CD14-positive monocyte (primary cell): Measurements from ENCODE around the gene TNFRSF9. TPM values are rescaled to one million over a fixed set of nuclear protein-coding genes. Genes with fewer than 3 reads are reported as not detected.

Source experiments
- DNase-seq, 3 donors: peaks; one replicate each; pipeline ENCODE4 v3.0.0-alpha.2; 2011 to 2022
- H2AFZ ChIP-seq: 2 replicates; pipeline ENCODE4 v1.6.0; 2012; ENCODE audit warnings: mild to moderate bottlenecking, low read depth, low read length, inconsistent platforms; ENCODE audit not compliant: insufficient read depth, poor library complexity, severe bottlenecking
- H3K27ac ChIP-seq, 2 donors: 1 replicate in 1 of 2; 2 replicates in 1 of 2; pipeline ENCODE4 v1.5.1; 2012 to 2013; ENCODE audit warnings: low read length in 2 of 2, control low read depth in 1 of 2, inconsistent platforms in 1 of 2, low read depth in 1 of 2, mild to moderate bottlenecking in 1 of 2
- H3K27me3 ChIP-seq, 2 donors: one replicate each; pipeline versions ENCODE4 v1.6.0 to v1.6.1; 2011 to 2013; ENCODE audit warnings: low read length in 2 of 2; ENCODE audit not compliant: control insufficient read depth in 2 of 2, insufficient read depth in 2 of 2
- H3K36me3 ChIP-seq, 2 donors: replicated peaks in 1 of 2; 1 replicate in 1 of 2; 2 replicates in 1 of 2; pipeline versions ENCODE4 v1.5.1 to v1.6.1; 2012 to 2013; ENCODE audit warnings: low read length in 2 of 2, control low read depth in 1 of 2, inconsistent platforms in 1 of 2, mild to moderate bottlenecking in 1 of 2; ENCODE audit not compliant: insufficient read depth in 2 of 2, control insufficient read depth in 1 of 2
- H3K4me1 ChIP-seq, 2 donors: 1 replicate in 1 of 2; 2 replicates in 1 of 2; pipeline versions ENCODE4 v1.5.1 to v1.6.1; 2012 to 2013; ENCODE audit warnings: low read length in 2 of 2, control low read depth in 1 of 2, inconsistent platforms in 1 of 2, mild to moderate bottlenecking in 1 of 2, moderate library complexity in 1 of 2; ENCODE audit not compliant: insufficient read depth in 2 of 2, control insufficient read depth in 1 of 2
- H3K4me2 ChIP-seq: replicated peaks from 2 replicates; pipeline ENCODE3; 2012; ENCODE audit warnings: low read length, moderate library complexity, mild to moderate bottlenecking; ENCODE audit not compliant: poor library complexity, severe bottlenecking; ENCODE audit errors: extremely low read depth
- H3K4me3 ChIP-seq, 3 experiments: fragments of 200-600 bp in 1 of 3; sonication (generic) in 1 of 3; replicated peaks in 1 of 3; 1 replicate in 2 of 3; 2 replicates in 1 of 3; pipeline ENCODE4 v1.5.1; 2011 to 2013; ENCODE audit warnings: low read length in 3 of 3, mild to moderate bottlenecking in 3 of 3, control low read depth in 2 of 3, low read depth in 2 of 3, inconsistent platforms in 1 of 3, moderate library complexity in 1 of 3
- H3K79me2 ChIP-seq: 2 replicates; pipeline ENCODE4 v1.6.0; 2012; ENCODE audit warnings: mild to moderate bottlenecking, control low read depth, inconsistent platforms, low read length, moderate library complexity; ENCODE audit not compliant: insufficient read depth
- H3K9ac ChIP-seq: 2 replicates; pipeline ENCODE4 v1.6.0; 2017; ENCODE audit warnings: low read length, mild to moderate bottlenecking; ENCODE audit not compliant: insufficient read depth, poor library complexity, severe bottlenecking
- H3K9me3 ChIP-seq, 2 donors: replicated peaks in 1 of 2; 1 replicate in 1 of 2; 2 replicates in 1 of 2; pipeline versions ENCODE4 v1.5.1 to v1.6.1; 2012 to 2013; ENCODE audit warnings: low read length in 2 of 2, control low read depth in 1 of 2; ENCODE audit not compliant: control insufficient read depth in 1 of 2, insufficient read depth in 1 of 2
- H4K20me1 ChIP-seq: 2 replicates; pipeline ENCODE4 v1.6.0; 2012; ENCODE audit warnings: mild to moderate bottlenecking, low read length, control low read depth, moderate library complexity; ENCODE audit not compliant: insufficient read depth
- H3K27ac Mint-ChIP-seq, 7 donors: one replicate each; pipeline ENCODE4 v1.8.0; 2020; ENCODE audit warnings: mild to moderate bottlenecking in 7 of 7, mixed read lengths in 7 of 7, moderate library complexity in 6 of 7, inconsistent platforms in 2 of 7
- H3K27me3 Mint-ChIP-seq, 3 donors: one replicate each; pipeline ENCODE4 v1.8.0; 2021 to 2022; ENCODE audit warnings: low read depth in 3 of 3, mild to moderate bottlenecking in 3 of 3, mixed read lengths in 3 of 3, moderate library complexity in 3 of 3, inconsistent platforms in 1 of 3
- H3K36me3 Mint-ChIP-seq, 2 donors: one replicate each; pipeline ENCODE4 v1.8.0; 2020; ENCODE audit warnings: mixed read lengths in 2 of 2, inconsistent platforms in 1 of 2, mild to moderate bottlenecking in 1 of 2
- H3K4me1 Mint-ChIP-seq: one replicate; pipeline ENCODE4 v1.8.0; 2020; ENCODE audit warnings: mild to moderate bottlenecking, mixed read lengths
- H3K4me3 Mint-ChIP-seq, 2 donors: one replicate each; pipeline ENCODE4 v1.8.0; 2020; ENCODE audit warnings: mild to moderate bottlenecking in 2 of 2, mixed read lengths in 2 of 2, moderate library complexity in 1 of 2
- H3K9me3 Mint-ChIP-seq, 7 donors: one replicate each; pipeline ENCODE4 v1.8.0; 2020 to 2022; ENCODE audit warnings: mixed read lengths in 7 of 7, mild to moderate bottlenecking in 6 of 7, moderate library complexity in 6 of 7, inconsistent platforms in 2 of 7
- WGBS: methylation state at CpG from one replicate; pipeline ENCODE4 v1.1.5; 2013; ENCODE audit warnings: missing lambda C conversion rate; ENCODE audit not compliant: insufficient coverage; 5-methylcytosine and 5-hydroxymethylcytosine counted together
- intact Hi-C, 2 donors: fragments of 100-400 bp; cut with micrococcal nuclease; formaldehyde crosslinking; loops; one replicate each; pipeline versions ENCODE4 v1.15.0 to v1.15.1; 2023
- polyA plus RNA-seq, 3 donors: library from polyadenylated mRNA; depleted of rRNA in 1 of 3; unstranded in 2 of 3; stranded (reverse) in 1 of 3; fragments of 300-500 nt in 2 of 3; fragments of >200 nt in 1 of 3; fragmentation: Illumina TruSeq in 2 of 3; gene quantifications; 1 replicate in 2 of 3; 2 replicates in 1 of 3; pipeline ENCODE4 v1.2.3, GENCODE V29; 2012 to 2021
- TF ChIP-seq, protein P1 (sequence below): fragments of 200-600 bp; IDR thresholded peaks from one replicate; pipeline ENCODE4 v1.8.0; 2022; ENCODE audit warnings: antibody characterized with exemption, mild to moderate bottlenecking

Gene TNFRSF9
- polyA plus RNA-seq, 3 donors, result 1.1 to 2.6 (median 2.6) TPM

DNA sequence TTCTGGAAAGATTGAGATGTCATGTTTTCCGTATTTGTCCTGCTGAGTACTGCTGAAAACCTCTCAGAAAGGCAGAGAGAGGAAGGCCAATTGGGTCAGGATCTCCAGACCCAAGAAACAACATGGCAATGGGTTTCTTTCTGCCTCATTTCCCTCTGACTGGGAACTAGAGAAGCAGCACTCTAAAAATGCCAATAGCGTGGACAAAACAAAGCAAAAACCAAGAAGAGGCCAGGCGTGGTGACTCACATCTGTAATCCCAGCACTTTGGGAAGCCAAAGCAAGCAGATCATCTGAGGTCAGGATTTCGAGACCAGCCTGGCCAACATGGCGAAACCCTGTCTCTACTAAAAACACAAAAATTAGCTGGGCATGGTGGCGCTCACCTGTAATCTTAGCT is 18.3 kb downstream of the TNFRSF9 start:
- Mint-ChIP-seq H3K4me1 (peaks cover 8% of the 10 kb centered on the region), H3K36me3 (peaks cover 4% of the 10 kb centered on the region in 2 donors), H3K27me3 (peaks cover 0 to 4% (median 3%) of the 10 kb centered on the region in 3 donors), H3K9me3 (peaks cover 0 to 1% (median 0%) of the 10 kb centered on the region in 7 donors), H3K27ac (no peak overlapping the region), H3K4me3 (no peak overlapping the region)
- Histone ChIP-seq H4K20me1 (no peaks in the 10 kb centered on the region), H3K9me3 (no peaks in the 10 kb centered on the region), H3K36me3 (no peaks in the 10 kb centered on the region), H3K27me3 (no peaks in the 10 kb centered on the region), H3K4me1 (peaks cover 0 to 8% of the 10 kb centered on the region in 2 donors), H3K4me2 (no peak overlapping the region), H3K79me2 (no peaks in the 10 kb centered on the region), H3K9ac (no peak overlapping the region), H2AFZ (no peak overlapping the region), H3K4me3 (no peak overlapping the region), H3K27ac (no peak overlapping the region)
- WGBS, result 88% methylated on average over 6 of the region's 6 CpGs
- DNase-seq, result no peak
- intact Hi-C loops, result no loop called here
- TF ChIP-seq, protein P1, sequence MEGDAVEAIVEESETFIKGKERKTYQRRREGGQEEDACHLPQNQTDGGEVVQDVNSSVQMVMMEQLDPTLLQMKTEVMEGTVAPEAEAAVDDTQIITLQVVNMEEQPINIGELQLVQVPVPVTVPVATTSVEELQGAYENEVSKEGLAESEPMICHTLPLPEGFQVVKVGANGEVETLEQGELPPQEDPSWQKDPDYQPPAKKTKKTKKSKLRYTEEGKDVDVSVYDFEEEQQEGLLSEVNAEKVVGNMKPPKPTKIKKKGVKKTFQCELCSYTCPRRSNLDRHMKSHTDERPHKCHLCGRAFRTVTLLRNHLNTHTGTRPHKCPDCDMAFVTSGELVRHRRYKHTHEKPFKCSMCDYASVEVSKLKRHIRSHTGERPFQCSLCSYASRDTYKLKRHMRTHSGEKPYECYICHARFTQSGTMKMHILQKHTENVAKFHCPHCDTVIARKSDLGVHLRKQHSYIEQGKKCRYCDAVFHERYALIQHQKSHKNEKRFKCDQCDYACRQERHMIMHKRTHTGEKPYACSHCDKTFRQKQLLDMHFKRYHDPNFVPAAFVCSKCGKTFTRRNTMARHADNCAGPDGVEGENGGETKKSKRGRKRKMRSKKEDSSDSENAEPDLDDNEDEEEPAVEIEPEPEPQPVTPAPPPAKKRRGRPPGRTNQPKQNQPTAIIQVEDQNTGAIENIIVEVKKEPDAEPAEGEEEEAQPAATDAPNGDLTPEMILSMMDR, result no peak

DNA sequence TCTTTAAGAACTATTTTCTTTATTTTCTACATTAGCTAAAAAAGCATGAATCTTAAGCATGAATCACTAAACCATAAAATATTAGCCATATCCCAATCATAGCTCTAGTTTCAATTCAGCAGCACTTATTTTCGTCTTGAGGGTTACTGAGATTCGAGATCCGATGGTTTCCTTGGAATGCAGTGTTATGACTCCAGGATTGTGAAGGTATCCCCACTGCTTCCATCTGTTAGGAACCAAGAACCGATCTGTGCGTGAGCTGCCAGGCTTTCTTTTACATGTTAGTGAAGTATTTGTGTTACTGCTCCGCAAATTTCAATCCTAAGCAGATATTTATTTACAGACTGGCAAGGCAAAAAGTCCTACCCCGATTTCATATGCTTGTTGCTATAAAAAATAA is 18.8 kb downstream of the TNFRSF9 start:
- Histone ChIP-seq H2AFZ (no peak overlapping the region), H3K4me2 (no peak overlapping the region), H3K9ac (no peak overlapping the region), H3K79me2 (no peaks in the 10 kb centered on the region), H3K27ac (no peak overlapping the region), H3K4me3 (no peak overlapping the region), H4K20me1 (no peaks in the 10 kb centered on the region), H3K9me3 (no peaks in the 10 kb centered on the region), H3K36me3 (no peaks in the 10 kb centered on the region), H3K27me3 (no peaks in the 10 kb centered on the region), H3K4me1 (peaks cover 0 to 8% of the 10 kb centered on the region in 2 donors)
- DNase-seq, result no peak
- H3K4me1 Mint-ChIP-seq, result peaks cover 8% of the 10 kb centered on the region
- no peak overlapping the region for H3K27ac Mint-ChIP-seq
- 93% methylated on average over 3 of the region's 7 CpGs for WGBS
- peaks cover 4% of the 10 kb centered on the region in 2 donors for H3K36me3 Mint-ChIP-seq
- H3K27me3 Mint-ChIP-seq, result peaks cover 0 to 4% (median 2%) of the 10 kb centered on the region in 3 donors
- peaks cover 0 to 1% (median 0%) of the 10 kb centered on the region in 7 donors for H3K9me3 Mint-ChIP-seq
- no peak overlapping the region for H3K4me3 Mint-ChIP-seq
- intact Hi-C loops, result no loop called here
- TF ChIP-seq, protein P1, result no peak
